ENCODE measurements around the gene GEN1.

The GEN1 gene

DNA sequence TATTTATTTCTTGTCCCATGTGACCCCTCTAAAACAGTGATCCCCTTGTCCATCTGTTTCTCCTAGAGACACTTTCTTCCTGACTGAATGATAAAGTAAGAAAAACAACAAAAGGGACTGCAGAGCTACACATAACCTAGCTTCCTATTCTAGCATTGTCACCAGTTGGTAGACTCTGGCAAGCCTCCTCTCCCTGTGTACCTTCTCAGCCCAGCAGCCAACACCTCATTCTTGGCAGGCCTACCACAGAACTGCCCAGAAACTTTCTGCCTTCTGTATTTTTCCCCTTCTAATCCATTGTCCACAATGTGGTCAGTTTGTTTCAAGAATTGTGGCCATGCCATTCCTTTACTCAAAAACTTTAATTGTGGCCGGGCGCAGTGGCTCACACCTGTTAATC is 13.7 kb upstream of the GEN1 start:
- no peak for DNase-seq (ENCODE audit: low spot score)
- TF ChIP-seq, protein P1, sequence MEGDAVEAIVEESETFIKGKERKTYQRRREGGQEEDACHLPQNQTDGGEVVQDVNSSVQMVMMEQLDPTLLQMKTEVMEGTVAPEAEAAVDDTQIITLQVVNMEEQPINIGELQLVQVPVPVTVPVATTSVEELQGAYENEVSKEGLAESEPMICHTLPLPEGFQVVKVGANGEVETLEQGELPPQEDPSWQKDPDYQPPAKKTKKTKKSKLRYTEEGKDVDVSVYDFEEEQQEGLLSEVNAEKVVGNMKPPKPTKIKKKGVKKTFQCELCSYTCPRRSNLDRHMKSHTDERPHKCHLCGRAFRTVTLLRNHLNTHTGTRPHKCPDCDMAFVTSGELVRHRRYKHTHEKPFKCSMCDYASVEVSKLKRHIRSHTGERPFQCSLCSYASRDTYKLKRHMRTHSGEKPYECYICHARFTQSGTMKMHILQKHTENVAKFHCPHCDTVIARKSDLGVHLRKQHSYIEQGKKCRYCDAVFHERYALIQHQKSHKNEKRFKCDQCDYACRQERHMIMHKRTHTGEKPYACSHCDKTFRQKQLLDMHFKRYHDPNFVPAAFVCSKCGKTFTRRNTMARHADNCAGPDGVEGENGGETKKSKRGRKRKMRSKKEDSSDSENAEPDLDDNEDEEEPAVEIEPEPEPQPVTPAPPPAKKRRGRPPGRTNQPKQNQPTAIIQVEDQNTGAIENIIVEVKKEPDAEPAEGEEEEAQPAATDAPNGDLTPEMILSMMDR (IDR thresholded peaks at IDR 0.05; ENCODE audit: extremely low read depth, missing control alignments), result no peak

DNA sequence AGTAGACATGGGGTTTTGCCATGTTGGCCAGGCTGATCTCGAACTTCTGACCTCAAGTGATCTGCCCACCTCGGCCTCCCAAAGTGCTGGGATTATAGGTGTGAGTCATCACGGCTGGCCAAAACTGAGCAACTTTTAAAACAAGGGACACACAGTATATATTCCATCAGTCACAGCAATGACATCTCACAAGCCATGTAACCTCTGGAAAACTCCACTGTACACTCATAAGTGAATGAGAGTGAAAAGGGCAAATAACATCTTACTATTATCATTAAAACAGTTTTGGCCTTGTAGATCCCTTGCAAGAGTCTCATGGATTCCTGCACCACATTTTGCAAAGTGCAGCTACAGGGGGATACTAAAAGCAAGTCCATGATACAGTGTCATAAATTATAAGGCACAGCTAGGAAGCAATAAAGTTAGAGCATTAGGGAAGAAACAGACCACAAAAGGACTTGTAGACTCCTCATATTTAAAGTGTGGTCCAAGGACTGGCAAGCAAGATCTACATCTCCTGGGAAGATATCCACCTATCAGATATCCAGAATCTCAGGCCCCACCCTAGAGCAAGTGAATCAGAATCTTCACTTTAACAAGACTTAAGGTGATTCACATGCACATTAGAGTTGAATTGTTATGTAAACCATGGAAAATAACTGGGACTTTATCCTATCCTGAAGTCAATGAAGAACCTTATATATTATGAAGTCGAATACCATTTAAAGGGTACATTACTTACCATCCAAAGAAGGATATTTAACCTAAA is 6.1 kb upstream of the GEN1 start:
- TF ChIP-seq, protein P1 (IDR thresholded peaks at IDR 0.05; ENCODE audit: extremely low read depth, missing control alignments), result no peak
- no peak for DNase-seq (ENCODE audit: low spot score)

DNA sequence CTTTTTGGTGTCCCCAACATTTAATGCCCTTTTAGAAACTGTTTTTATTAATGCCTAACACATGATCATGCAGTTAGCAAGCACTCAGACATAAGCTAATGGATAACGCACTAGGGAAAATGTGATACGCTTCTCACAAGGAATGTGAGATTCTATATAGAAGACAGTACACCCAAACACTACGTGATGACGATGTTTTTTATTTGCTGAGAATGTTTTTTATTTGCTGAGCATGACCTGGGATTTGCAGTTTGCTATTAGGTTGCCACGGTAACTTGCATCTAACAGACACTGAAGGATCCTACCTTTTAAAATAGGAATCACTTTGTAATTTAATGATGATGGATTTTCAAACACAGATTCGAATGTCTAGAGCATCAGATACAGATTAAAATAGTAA is 5.2 kb upstream of the GEN1 start:
- DNase-seq (ENCODE audit: low spot score), result no peak
- TF ChIP-seq, protein P1 (IDR thresholded peaks at IDR 0.05; ENCODE audit: extremely low read depth, missing control alignments), result no peak

DNA sequence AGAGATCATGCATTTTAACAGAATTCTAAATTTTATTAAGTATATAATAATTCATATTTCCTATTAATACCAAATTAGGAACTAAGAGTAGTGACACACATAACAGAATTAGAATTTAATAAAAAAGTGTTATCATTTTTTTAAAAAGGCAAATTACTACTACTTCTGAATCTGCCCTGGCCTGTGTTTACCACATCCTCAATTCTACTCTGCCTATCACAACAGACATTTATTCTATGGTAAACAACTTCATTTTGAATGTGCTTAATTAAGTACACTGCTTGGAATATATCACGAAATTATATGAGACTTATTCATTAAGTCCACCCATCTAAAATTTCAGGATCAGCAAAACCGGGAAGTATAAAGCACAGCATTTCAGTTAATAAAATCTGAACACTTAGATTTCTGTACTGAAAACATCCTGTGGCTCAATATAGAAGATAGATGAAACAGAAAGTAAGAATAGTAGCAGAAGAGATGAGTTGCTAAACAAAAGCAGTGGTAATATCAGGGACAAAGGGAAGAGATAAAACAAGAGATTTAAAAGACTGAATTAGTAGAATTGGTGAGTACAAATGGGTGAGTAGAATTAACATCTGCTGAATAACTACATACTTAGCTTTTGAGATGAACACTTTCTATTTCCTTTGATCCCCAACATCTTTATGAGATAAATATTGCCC is 4.0 kb upstream of the GEN1 start:
- peak; percentile 39 for DNase-seq (ENCODE audit: low spot score)
- TF ChIP-seq, protein P1 (IDR thresholded peaks at IDR 0.05; ENCODE audit: extremely low read depth, missing control alignments), result no peak

DNA sequence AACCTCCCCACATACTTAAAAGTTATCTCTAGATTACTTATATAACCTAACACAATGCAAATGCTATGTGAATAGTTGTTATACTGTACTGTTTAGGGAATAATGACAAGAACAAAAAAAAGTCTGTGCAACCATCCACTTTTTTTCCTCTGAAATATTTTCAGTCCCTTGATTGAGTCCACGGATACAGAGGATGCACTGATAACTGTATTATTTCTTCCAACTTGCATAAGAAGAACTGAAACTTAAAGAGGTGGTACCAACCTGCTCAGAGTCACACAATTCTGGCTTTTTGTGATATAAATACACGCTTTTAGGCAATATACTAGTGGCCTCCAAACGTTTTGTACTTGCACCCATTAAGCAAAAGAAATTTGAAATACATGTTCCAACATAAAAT is 1.7 kb upstream of the GEN1 start:
- TF ChIP-seq, protein P1 (IDR thresholded peaks at IDR 0.05; ENCODE audit: extremely low read depth, missing control alignments), result no peak

DNA sequence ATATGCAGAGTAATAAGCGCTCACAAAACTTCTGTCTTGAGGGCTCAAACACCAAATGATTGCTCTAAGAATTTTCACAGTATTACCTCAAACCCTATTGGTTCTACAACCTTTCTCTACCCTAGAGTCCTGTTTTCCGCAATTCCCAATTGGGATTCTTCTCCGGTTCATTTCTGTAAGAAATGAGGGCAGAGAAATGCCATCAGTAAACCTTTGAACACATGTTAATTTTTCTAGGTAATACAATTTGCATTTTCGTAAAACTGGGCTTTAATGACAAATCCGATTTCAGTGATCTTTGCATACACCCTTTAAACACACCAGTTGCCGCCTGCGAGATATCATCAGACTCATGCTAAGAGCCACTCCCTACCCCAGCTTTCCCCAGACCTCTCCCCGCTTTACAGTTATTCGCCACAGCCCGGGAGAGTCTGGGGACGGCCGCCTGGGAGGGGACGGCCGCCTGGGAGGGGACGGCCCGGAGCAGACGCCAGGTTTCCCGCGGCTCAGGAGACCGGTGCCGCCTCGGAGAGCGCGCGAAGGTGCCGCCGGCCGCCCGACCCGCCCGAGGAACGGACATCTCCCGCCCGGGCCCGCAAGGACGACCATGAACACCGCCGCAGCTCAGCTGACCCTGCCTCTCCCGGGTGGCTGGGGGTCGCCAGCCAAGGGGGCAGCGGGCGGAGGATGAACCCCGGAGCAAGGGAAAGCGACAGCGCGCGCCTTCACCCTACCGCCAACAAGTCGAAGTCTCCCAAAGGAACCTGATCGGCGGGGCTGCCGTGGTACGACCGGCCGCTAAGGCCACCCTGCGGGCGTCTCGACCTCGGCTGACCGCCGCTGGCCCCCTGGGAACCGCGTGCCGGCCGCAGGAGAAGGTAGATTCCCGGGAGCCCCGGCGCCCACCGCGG is 791 bp upstream of the GEN1 start:
- TF ChIP-seq, protein P1 (IDR thresholded peaks at IDR 0.05; ENCODE audit: extremely low read depth, missing control alignments), result no peak
- peak; percentile 38 for DNase-seq (ENCODE audit: low spot score)

More for the DNA sequence above, 1.7 kb upstream of the GEN1 start:
- no peak for DNase-seq (ENCODE audit: low spot score)
